GM18526 (cell line): Measurements from ENCODE around the gene PCK1.

Source experiments
- POLR2A ChIP-seq: IDR thresholded peaks from 3 replicates; pipeline ENCODE4 v1.6.1; 2011; ENCODE audit not compliant: insufficient read length; ENCODE audit errors: extremely low read depth

The PCK1 gene

DNA sequence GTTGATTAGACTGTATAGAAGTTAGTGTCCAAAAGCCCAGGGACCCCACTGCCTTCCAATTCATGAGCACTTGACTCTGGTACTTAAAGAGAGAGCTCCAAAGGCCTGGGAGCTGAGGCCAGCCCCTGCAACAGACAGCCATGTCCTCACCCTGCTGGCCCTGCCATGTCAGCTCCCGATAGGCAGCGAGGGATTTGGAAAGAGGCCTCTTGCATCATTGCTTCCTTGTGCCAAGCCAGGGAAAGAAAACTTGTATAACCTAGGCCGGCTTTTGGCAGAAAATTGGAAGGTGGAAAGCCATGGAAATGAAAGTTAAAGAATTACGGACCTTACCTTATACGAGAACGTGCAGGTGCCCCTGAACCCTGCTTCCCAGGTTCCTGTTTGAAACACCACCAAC lies 8.4 kb upstream of the PCK1 start:
- no peak for TF ChIP-seq POLR2A

DNA sequence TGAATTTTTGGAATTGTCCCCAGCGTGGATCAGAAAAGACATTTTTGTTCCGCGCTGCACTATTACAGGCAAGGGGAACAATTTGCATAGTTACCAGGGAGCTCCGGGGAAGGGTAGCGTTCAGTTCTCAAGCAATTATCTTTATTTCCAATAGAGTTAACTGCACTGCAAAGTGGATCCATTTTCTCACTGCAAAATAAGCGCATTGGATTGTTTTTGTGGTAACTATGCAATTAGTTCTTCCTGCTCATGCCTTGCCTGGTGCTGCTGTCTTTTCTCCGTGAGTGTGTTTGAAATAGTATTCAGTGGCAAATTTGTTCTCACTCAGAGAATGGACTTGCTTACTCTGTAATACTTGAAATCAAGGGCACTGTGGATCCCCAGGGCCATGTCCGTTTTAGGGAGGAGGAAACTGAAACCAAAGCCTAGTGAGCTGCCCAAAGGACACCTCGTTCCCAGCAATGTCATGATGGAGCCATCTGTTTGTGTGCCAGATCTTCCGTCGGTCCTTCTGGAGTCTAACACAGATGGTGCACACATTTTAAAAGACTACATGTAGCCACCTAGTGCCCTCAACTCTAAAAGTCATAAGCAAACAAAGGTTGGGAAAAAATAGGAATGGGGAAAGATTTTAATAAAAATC lies 7.4 kb upstream of the PCK1 start:
- TF ChIP-seq POLR2A, result no peak

DNA sequence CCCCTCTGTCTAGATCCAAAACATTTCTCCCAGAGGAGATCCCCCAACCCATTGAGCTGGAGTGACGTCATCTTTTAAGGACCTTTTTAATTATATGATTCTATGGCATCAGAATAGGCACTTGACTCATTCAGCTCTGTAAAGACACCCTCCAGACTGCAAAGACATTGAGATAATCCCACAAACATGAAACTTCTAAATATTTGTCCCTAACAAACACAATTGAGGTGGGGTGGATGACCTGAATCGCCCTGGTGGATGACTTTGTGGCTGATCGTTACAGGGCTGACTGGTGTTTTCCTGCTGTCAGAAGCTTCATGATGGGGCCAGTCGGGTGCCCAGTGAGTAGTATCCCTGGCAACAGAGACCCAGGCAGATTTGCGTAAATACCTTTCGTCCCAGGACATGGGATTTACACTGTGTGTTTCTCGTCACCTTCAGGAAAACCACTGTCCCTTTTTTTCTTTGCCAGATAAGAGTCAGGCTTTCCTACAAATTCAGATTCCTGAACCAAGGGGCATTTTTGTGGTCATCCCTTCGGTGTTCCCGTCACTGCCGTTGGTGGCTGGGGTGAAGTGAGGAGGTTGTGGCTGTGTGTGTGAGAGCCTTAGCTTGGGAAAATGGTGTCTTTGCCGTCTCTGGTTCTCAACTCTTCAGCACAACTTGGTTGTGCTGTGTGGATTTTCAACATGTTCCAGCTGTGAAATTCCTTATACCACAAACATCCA lies 5.3 kb upstream of the PCK1 start:
- TF ChIP-seq POLR2A, result no peak

DNA sequence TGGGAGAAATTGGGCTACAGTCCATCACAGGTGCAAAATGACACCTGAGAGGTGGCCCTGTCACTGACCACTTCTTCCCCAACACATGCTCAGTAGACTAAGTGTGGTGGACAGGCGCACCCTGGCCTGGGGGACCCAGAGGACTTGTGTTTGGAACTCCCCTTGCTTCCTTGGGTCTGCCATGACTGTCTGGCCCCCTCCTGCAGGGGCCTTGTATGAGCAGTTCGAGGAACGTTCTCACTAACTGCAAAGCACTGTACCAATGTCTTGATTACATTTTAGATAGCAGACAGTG lies 4.0 kb upstream of the PCK1 start:
- TF ChIP-seq POLR2A, result no peak

DNA sequence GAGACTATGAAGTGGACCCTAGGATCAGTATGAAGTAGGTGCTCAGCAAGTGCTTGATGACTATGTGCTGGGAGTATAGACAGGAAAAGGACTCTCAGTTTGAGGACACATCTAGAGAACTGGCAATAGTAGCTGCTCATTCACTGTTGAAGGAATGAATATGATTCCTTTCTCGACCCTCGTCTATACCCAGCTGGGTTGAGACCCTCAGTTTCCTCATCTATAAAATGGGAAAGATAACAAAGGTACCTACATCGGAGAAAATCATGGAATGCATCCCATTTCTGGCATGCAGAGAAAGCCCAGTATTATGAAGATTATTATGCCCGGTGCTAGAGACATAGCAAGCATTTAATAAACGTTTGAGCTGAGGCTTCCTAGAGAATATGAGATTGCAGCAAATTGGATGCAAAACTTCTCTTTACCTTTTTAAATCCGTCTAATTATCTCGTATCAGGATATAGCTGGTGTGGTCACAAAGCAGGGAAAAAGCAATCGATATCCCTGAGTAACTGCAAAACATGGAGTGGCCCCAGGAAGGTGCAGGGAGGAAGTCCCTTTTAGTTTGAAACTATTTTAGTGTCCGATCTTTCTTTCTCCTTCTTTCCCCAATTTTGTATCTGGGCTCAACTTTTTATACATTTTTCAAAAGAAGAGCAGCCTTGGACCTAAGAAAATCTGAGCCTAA lies 2.8 kb upstream of the PCK1 start:
- TF ChIP-seq POLR2A, result no peak

DNA sequence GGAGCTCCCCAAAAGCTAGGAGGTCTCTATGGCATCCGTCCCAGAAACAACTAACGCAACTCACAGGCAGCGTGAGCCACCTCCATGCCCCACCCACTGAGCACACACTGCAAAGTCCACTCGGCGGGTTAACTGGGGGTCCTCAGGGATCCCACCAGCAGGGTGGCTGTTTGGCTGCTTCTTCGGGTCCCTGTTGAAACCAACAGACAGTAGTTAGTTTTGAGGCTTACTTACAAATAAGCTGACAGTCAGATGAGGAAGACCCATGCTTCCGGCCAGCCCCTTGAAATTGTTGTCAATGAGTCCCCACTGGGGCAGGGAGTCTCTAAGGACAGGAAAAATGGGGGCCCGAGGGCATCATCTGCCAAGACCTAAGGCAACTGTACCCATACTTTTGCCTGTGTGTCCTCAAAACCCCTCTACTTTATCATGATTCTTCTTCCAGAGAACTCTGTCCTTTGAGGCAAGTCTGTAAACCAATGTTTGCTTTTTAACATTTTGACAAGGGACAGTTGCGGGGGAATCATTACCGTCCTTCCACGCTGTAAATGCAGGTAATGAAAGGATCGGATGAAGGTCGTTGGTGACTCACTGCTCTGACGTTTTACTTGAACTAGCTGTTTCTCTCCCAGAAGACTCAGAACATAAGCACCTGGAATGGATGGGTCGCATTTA lies 2.2 kb upstream of the PCK1 start:
- TF ChIP-seq POLR2A, result no peak

DNA sequence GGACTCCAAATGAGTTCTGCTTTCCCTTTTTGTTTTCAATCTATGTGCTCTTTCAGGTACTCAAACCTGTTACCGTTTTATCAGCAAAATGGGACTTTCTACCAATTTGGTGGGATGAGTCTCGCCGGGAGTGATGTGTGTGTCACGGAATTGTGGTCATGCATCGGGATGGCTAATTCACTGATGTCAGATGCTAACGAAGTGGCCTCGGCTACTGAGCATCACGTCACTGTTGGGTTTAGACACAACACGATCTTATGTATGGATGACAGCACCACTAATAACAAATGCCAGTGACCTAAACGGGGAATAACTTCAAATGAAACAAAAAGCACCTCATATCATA lies 1.6 kb upstream of the PCK1 start:
- no peak for TF ChIP-seq POLR2A

DNA sequence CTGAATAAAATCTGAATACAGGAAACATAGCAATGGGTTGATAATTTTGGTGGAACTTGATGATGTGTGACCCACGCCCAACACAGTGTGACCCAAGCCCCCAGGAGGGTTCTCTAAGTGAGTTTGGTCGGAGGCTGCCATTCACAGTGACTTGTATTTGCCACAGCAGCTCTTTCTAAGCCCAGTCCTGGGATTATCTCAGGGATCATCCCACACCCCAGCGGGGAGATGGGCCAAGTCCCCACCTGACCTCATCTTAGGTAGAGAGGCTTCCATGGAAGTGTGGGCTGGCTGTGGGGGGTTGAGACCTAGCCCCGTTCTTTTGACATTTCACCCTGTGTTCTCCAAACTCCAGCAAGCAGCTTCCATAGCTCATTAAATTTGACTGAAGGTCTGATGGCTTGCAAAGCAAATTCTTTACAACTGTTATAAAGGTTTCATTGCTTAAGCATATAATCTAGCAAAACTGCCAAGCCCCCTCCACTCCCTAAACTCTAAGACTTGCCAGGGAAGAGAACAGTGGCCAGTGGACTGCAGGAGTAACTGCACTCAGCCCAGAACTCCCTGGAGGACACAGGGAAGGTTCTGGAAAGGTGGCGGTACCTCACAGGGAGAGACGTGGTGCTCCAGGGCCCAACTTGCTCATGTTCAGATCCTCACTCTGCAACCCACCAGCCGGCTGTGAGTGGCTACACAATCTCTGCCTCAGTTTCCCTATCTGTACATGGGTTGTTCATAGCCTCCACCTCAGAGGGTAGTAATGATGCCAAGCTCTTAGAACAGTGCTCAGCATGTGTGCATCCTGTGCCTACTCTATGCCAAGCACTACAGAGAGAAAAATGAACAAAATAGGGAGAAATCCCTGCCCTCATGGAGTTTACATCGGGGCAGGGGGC lies 1.0 kb upstream of the PCK1 start:
- TF ChIP-seq POLR2A, result no peak

DNA sequence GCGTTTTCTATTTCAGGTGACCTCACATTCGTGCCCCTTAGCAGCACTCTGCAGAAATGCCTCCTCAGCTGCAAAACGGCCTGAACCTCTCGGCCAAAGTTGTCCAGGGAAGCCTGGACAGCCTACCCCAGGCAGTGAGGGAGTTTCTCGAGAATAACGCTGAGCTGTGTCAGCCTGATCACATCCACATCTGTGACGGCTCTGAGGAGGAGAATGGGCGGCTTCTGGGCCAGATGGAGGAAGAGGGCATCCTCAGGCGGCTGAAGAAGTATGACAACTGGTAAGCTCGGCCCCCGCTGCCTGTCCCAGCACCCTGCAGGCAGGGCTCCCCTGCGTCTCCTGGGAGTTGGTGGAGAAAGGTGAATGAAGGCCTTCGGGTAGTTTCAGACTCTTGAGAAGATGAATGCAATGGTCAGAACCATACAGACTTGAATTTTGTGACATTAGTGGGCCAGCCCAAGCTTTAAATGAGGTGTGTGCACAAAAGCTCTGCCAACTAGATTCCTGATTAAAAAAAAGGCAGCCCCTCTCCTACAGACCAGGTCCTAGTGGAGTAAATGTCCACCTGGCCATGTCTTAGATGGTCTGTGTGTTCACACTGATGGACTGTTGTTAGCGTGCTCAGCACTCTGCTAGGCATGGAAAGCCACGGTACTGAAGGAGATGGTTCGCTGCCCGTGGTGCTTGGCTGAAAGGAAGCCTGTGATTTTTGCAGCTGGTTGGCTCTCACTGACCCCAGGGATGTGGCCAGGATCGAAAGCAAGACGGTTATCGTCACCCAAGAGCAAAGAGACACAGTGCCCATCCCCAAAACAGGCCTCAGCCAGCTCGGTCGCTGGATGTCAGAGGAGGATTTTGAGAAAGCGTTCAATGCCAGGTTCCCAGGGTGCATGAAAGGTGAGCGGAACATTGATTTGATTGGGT lies 708 bp downstream of the PCK1 start:
- no peak for TF ChIP-seq POLR2A

DNA sequence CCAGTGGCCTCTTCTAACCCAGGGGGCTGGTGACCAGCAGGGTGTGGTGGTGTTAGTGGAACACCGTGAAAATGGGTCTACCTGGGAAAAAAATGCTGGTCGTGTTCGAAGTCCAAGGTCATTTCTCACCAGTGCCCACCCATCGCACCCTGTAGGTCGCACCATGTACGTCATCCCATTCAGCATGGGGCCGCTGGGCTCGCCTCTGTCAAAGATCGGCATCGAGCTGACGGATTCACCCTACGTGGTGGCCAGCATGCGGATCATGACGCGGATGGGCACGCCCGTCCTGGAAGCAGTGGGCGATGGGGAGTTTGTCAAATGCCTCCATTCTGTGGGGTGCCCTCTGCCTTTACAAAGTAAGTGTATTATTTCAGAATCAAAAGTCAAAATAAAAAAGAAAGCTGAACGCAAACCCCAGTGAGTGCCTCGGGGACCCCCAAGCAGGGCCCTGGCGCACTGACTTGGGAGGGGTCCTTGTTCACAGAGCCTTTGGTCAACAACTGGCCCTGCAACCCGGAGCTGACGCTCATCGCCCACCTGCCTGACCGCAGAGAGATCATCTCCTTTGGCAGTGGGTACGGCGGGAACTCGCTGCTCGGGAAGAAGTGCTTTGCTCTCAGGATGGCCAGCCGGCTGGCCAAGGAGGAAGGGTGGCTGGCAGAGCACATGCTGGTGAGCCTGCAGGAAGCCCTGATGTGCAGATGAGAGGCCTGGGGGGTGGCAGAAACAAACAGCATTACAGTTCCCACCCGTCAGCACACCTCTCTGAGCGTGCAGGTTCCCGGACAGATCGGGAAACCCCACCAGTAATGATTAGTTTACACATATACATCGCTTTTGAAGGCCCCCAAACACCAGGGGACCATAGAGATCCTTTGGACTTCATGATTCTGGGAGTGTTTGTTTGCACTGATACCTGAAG lies 1.9 kb downstream of the PCK1 start:
- TF ChIP-seq POLR2A, result no peak

DNA sequence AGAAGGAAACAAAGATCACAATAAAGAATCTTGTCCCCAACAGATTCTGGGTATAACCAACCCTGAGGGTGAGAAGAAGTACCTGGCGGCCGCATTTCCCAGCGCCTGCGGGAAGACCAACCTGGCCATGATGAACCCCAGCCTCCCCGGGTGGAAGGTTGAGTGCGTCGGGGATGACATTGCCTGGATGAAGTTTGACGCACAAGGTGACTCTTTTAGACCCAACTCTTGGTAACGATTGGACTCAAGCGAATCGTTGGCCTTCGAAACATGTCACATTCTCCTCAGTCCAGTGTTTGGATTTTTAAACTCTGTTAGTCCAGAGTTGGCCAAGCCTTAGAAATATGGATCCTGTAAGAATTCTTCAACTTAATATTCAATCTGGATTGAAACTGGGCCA lies 2.6 kb downstream of the PCK1 start:
- TF ChIP-seq POLR2A, result no peak

DNA sequence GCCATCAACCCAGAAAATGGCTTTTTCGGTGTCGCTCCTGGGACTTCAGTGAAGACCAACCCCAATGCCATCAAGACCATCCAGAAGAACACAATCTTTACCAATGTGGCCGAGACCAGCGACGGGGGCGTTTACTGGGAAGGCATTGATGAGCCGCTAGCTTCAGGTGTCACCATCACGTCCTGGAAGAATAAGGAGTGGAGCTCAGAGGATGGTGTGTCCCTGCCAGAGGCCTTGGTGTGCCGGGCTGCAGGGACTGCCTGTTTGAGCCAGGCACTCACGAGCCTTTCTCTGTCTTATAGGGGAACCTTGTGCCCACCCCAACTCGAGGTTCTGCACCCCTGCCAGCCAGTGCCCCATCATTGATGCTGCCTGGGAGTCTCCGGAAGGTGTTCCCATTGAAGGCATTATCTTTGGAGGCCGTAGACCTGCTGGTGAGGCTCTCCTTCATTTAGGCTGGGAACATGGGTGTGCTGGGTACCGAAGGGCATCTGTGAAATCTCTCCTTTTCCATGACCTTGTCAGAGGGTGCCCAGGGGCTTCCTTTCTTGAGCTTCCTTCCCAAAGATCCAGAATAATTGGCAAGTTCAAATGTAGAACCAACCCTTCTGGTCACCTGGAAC lies 3.4 kb downstream of the PCK1 start:
- TF ChIP-seq POLR2A, result no peak
